GM12875 (cell line): ENCODE data around the gene PZP.

Experiments
- H3K4me3 ChIP-seq: one replicate; pipeline ENCODE4 v1.5.1; 2011; ENCODE audit warnings: low read depth, low read length, control low read depth
- TF ChIP-seq, protein P1 (sequence below): IDR thresholded peaks from 2 replicates; pipeline ENCODE4 v1.5.1; 2011; ENCODE audit warnings: low read depth, mild to moderate bottlenecking, control low read depth, inconsistent platforms, low read length, moderate library complexity, borderline replicate concordance; ENCODE audit not compliant: insufficient read depth

Gene PZP

DNA sequence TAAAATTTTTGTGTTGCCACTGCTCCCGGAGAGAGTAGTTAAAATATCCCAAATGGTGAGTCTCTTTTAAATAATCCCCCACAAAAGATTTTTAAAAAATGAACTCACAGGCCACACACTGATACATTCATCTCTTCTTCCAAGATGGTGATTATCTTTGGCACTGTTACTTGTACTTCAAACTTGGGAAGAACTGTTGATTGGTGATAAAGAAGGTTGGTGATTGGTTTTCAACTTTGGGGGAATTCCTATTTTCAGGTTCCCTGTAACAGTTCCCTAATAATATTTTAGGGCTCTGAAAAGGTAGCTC, 99.0 kb downstream of the PZP start:
- no peak overlapping the region for H3K4me3 ChIP-seq
- TF ChIP-seq, protein P1, sequence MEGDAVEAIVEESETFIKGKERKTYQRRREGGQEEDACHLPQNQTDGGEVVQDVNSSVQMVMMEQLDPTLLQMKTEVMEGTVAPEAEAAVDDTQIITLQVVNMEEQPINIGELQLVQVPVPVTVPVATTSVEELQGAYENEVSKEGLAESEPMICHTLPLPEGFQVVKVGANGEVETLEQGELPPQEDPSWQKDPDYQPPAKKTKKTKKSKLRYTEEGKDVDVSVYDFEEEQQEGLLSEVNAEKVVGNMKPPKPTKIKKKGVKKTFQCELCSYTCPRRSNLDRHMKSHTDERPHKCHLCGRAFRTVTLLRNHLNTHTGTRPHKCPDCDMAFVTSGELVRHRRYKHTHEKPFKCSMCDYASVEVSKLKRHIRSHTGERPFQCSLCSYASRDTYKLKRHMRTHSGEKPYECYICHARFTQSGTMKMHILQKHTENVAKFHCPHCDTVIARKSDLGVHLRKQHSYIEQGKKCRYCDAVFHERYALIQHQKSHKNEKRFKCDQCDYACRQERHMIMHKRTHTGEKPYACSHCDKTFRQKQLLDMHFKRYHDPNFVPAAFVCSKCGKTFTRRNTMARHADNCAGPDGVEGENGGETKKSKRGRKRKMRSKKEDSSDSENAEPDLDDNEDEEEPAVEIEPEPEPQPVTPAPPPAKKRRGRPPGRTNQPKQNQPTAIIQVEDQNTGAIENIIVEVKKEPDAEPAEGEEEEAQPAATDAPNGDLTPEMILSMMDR = no peak

DNA sequence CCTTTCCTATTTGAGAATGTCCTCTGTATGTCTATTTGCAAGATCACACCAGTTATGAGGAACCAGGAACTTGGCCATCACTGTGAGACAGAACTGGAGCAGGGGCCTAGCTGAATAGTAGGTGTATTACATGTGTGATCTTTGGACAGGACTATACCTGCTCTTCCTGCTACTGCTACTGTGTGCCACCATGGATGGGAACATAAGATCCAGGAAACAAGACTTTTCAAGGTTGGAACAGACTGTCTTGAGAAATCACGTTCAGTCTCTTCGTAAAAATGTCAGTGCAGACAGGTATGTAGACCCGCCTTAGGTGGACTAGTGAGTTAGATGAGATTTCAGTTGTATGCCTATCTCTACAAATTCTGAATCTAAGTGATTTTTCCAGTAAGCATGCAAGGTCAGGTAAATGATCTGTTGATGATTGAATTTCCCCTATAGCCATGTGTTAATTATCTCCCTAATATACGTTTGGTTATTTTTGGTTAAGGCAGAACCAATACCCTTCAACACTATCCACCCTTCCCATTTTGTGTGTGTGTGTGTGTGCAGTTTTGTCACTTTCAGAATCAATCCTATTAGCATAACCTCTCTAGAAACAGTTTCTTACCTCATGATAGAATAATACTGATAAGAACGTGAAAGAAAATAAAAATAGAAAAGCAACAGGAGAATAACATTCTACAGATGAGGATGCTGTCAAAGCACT, 99.5 kb downstream of the PZP start:
- no peak overlapping the region for H3K4me3 ChIP-seq
- TF ChIP-seq, protein P1 = no peak

DNA sequence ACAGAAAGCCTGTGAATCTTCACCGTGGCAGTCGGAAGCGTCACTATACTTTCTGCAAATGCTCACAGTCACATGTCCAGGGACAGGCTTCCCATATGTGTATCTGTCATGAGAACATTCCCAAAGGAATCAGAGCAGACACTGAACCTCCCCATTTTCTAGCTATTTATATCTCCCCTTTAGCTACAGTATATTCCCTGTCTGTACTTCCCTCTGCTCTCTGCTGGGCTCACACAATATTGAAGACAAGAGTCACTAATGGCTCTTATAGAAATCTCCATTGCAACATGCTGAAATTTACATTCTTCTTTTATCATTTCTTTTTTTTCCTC, 100.7 kb downstream of the PZP start:
- TF ChIP-seq, protein P1 = no peak
- no peak overlapping the region for H3K4me3 ChIP-seq

DNA sequence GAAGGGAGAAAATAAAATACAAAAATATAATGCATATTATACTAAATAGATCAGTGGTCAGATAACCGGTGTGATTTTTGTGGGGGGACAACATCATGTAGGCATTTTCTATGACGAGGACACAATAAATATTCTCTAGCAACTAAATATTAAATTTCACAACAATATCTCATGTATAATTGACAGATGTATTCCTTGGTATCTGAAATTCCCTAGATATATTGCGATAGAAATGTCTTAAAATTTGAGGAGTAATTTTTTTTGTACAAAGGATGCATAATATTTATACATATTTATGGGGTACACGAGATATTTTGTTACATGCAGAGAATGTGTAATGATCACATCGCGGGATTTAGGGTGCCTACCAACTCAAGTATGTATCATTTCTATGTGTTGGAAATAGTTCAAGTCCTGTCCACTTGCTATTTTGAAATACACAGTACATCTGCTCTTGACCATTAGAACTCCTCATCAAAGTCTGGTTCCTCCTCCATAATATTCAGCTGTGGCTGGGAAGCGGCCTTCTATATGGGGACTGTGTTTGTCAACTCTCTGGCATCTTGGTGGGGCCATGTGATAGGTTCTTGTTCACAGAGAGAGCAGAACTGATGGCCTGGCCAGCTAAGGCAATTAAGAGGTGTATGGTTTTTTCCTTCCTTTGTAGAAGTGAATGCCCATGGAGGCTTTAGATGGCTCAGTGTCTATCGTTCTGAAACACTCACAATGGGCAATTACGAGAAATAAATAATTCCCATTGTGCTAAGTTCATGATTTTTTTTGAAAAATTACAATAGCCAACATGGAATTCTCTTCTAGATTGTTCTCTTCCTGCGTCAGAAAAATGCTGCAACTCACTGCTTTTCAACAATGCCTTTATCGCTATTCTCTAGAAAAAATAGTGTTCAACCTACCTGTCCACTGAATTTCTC, 101.3 kb downstream of the PZP start:
- H3K4me3 ChIP-seq = no peak overlapping the region
- TF ChIP-seq, protein P1 = no peak

DNA sequence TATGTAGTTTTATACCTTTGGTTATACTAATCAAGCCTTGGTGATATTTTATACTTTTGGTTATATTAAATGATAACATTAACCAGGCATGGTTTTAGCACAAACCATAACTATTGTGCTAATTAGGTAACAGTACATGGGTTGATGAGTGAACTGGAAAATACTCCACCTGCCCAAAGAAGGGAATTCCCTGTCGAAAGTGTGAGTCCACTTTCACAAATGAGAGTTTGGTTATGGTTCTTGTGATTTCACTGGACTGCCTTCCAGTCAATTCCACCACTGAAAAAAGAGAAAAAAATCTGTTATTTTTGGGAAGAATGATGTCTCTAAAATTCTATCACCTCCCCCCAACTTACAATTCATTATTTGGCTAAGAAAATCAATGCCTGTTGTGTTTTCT, 102.1 kb downstream of the PZP start:
- no peak overlapping the region for H3K4me3 ChIP-seq
- TF ChIP-seq, protein P1 = no peak

DNA sequence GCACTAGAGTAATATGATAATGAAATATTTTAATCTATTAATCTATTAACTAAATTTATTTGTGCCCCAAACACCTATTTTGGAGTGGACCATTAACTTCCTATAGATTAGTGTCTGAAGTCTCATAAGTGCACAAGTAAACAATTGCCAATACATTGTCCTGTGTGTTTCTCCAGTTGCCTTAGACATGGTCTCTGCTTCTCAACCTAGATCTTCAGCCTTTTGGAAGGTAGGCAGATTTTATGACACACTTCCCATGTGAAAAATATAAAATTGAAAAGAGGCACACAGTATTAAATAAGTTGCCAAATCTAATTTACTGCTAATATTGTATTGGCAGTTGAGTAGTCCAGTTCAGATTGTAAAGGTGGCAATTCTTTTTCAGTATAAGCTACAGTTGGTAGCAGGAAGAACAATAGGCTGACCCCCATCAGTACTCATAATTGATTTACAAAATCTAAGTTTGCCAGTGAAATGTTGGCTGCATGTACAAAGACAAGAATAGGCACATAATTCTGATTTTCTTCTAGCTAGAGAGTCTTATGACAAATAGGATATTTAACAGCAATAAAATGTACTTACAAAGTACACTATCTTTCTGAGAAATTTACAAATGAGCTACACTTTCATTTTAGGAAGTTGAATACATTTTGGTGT, 103.3 kb downstream of the PZP start:
- TF ChIP-seq, protein P1 = no peak
- H3K4me3 ChIP-seq = no peak overlapping the region
